Measurements from ENCODE around the gene VPS8.

- TF ChIP-seq CTCF (IDR thresholded peaks at IDR 0.05; ENCODE audit: insufficient read depth, low read length, poor library complexity, severe bottlenecking) (no peak), EZH2phosphoT487 (conservative IDR thresholded peaks at IDR 0.05; ENCODE audit: low read length) (no peak)
These were observed 244.9 kb downstream of the VPS8 start for GRCh38 chr3:185056908-185057307.

Measured in SU-DHL-6 (cell line).